ENCODE results near the gene RIC8B. TPM values are rescaled to one million over a fixed set of nuclear protein-coding genes. Genes with fewer than 3 reads are reported as not detected.

RIC8B gene
- total RNA-seq, 1 experiment from 2014 or later, result 29.0 TPM

- Mint-ChIP-seq H3K27ac (no peak overlapping the region), H3K4me1 (peaks cover 31 to 41% of the 10 kb centered on the region in 2 experiments), H3K4me3 (no peak overlapping the region), H3K9me3 (no peaks in the 10 kb centered on the region; a peak in 2 of 5 replicates), H3K36me3 (ENCODE audit: insufficient read depth in 1 of 3, low read depth in 3 of 3) (no peaks in the 10 kb centered on the region; a peak in 1 of 7 replicates), H3K27me3 (ENCODE audit: low read depth) (no peaks in the 10 kb centered on the region; the same call in 1 of the 2 replicates)
- H3K27me3 ChIP-seq (ENCODE audit: insufficient read depth, low read length), result no peaks in the 10 kb centered on the region
- H3K18ac ChIP-seq (ENCODE audit: insufficient read length, low read depth, low read length), result no peak overlapping the region
- H3K79me1 ChIP-seq (ENCODE audit: insufficient read depth, low read depth, low read length, poor library complexity, severe bottlenecking), result no peaks in the 10 kb centered on the region
- H3K9me3 ChIP-seq (ENCODE audit: control insufficient read depth, low read depth, low read length), result no peaks in the 10 kb centered on the region
- H2BK120ac ChIP-seq (ENCODE audit: low read depth, low read length, poor library complexity, severe bottlenecking), result no peak overlapping the region
- no peak overlapping the region for H3K4ac ChIP-seq (ENCODE audit: low read depth, low read length)
- H3K14ac ChIP-seq (ENCODE audit: insufficient read depth, low read length), result no peak overlapping the region
- H2BK12ac ChIP-seq (ENCODE audit: insufficient read length, low read depth, low read length), result no peak overlapping the region
- H3K27ac ChIP-seq (ENCODE audit: insufficient read length, low read depth, low read length), result no peak overlapping the region
- no peak overlapping the region for H4K8ac ChIP-seq (replicated peaks; ENCODE audit: insufficient read length, low read depth, low read length)
- WGBS (ENCODE audit: extremely low coverage, insufficient read length, low lambda C conversion rate), result no CpG with 5 or more reads among the region's 6 CpGs
- no peak overlapping the region for H3T11ph ChIP-seq (ENCODE audit: low read length)
- H2AFZ ChIP-seq (ENCODE audit: low read length), result no peak overlapping the region
- H2BK20ac ChIP-seq (ENCODE audit: low read depth, low read length, poor library complexity, severe bottlenecking), result no peak overlapping the region
- peaks cover 8% of the 10 kb centered on the region; the same call in 1 of the 2 replicates for H3K4me1 ChIP-seq (ENCODE audit: insufficient read depth, low read length)
- H2BK5ac ChIP-seq (ENCODE audit: insufficient read length, low read length), result no peak overlapping the region
- no peaks in the 10 kb centered on the region for H3K79me2 ChIP-seq (ENCODE audit: insufficient read depth, low read length)
- H3K4me2 ChIP-seq (ENCODE audit: insufficient read depth, insufficient read length, low read length), result no peak overlapping the region
- H3K9ac ChIP-seq (ENCODE audit: extremely low read depth, insufficient read length, low read length), result no peak overlapping the region
- H2AK5ac ChIP-seq (ENCODE audit: insufficient read length, low read length), result no peak overlapping the region
- H4K91ac ChIP-seq (ENCODE audit: insufficient read length, low read depth, low read length), result no peak overlapping the region
- H4K5ac ChIP-seq (ENCODE audit: insufficient read length, low read depth, low read length), result no peak overlapping the region
- no peak for DNase-seq
- no peak overlapping the region for H2BK15ac ChIP-seq (ENCODE audit: low read depth, low read length)
- no peaks in the 10 kb centered on the region for H3K23me2 ChIP-seq (ENCODE audit: insufficient read length, low read depth, low read length, poor library complexity, severe bottlenecking)
- H4K20me1 ChIP-seq (ENCODE audit: control insufficient read depth, insufficient read depth, insufficient read length), result no peaks in the 10 kb centered on the region
- no peak overlapping the region for H3K56ac ChIP-seq (ENCODE audit: insufficient read length, low read depth, low read length)
- no peak for TF ChIP-seq CTCF (conservative IDR thresholded peaks at IDR 0.05)
- H3K23ac ChIP-seq (ENCODE audit: insufficient read length, low read depth, low read length), result no peak overlapping the region
These were observed 16.7 kb upstream of the RIC8B start for GRCh38 chr12:106757623-106758348.

All from H9 (cell line).